GM23338 (cell line): ENCODE results near the gene CATSPERD. TPM values are rescaled to one million over a fixed set of nuclear protein-coding genes. Genes with fewer than 3 reads are reported as not detected.

Source experiments
- EZH2phosphoT487 ChIP-seq: fragments of 200-600 bp; sonication (generic); IDR thresholded peaks from one replicate; pipeline ENCODE4 v1.8.1; 2018; ENCODE audit warnings: antibody characterized with exemption; ENCODE audit not compliant: unreplicated experiment
- POLR2AphosphoS5 ChIP-seq: IDR thresholded peaks from 2 replicates; pipeline ENCODE4 v1.6.1; 2016; ENCODE audit warnings: antibody characterized with exemption, low read depth
- ZNF114 ChIP-seq: fragments of 250-450 bp; sonication (Bioruptor Pico); IDR thresholded peaks from 2 replicates; pipeline ENCODE4 v1.5.0; 2020; ENCODE audit warnings: mild to moderate bottlenecking, moderate library complexity
- ZNF331 ChIP-seq: fragments of 250-450 bp; sonication (Bioruptor Pico); IDR thresholded peaks from 2 replicates; pipeline ENCODE4 v1.5.0; 2020; ENCODE audit warnings: low read depth, mild to moderate bottlenecking, moderate library complexity
- polyA plus RNA-seq: library from polyadenylated mRNA; unstranded; fragments of >200 nt; fragmentation: Nextera tagmentation; extraction: Ambion mirVana; gene quantifications from 2 replicates; pipeline ENCODE4 v1.2.1, GENCODE V29; 2016
- total RNA-seq: library from RNA; depleted of rRNA; stranded (reverse); fragments of >200 nt; shearing (Covaris generic); gene quantifications from 2 replicates; pipeline ENCODE4 v1.2.3, GENCODE V29; 2014
- TF ChIP-seq, protein P1 (sequence below): fragments of 250-450 bp; sonication (Bioruptor Pico); IDR thresholded peaks from 2 replicates; pipeline ENCODE4 v1.5.0; 2020; ENCODE audit warnings: mild to moderate bottlenecking, moderate library complexity
- TF ChIP-seq, protein P2 (sequence below), 2 experiments: fragments of 200-600 bp in 1 of 2; sonication (generic) in 1 of 2; conservative IDR thresholded peaks; 2 replicates each; pipeline versions ENCODE4 v1.5.1 to v1.6.1; 2016 to 2017; ENCODE audit warnings: antibody characterized with exemption in 2 of 2, low read depth in 2 of 2, mild to moderate bottlenecking in 2 of 2, moderate library complexity in 1 of 2
- TF ChIP-seq, protein P3 (sequence below): IDR thresholded peaks from one replicate; pipeline ENCODE4 v1.6.1; 2018; ENCODE audit warnings: antibody characterized with exemption; ENCODE audit not compliant: unreplicated experiment

CATSPERD gene
- total and polyA plus RNA-seq, 2 experiments from 2014 or later: 0.17 TPM; not detected in 1

DNA sequence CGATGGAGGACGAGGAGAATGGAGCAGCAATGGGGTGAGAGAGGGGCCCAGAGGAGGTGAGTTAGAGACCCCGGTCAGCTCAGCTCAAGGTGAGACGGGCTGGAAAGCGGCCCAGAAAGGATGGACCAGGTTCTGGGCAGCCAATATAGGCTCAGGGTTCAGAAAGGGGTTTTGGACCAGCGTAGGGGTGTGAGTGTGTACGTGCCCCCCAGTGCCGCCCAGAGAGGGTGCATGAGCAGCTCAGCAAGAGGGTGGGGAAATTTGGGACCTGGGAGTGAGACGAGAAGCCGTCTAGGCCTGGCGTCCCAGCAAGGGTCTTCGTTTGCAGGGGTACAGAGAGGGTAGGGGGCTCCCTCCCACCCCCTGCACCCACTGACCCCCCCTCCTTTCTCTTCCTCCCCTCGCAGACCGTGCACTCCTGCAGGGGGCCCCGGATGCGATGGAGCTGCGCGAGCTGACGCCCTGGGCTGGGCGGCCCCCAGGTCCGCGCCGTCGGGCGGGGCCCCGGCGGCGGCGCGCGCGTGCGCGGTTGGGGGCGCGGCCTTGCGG, 107.0 kb downstream of the CATSPERD start (continued):
- TF ChIP-seq, protein P1, sequence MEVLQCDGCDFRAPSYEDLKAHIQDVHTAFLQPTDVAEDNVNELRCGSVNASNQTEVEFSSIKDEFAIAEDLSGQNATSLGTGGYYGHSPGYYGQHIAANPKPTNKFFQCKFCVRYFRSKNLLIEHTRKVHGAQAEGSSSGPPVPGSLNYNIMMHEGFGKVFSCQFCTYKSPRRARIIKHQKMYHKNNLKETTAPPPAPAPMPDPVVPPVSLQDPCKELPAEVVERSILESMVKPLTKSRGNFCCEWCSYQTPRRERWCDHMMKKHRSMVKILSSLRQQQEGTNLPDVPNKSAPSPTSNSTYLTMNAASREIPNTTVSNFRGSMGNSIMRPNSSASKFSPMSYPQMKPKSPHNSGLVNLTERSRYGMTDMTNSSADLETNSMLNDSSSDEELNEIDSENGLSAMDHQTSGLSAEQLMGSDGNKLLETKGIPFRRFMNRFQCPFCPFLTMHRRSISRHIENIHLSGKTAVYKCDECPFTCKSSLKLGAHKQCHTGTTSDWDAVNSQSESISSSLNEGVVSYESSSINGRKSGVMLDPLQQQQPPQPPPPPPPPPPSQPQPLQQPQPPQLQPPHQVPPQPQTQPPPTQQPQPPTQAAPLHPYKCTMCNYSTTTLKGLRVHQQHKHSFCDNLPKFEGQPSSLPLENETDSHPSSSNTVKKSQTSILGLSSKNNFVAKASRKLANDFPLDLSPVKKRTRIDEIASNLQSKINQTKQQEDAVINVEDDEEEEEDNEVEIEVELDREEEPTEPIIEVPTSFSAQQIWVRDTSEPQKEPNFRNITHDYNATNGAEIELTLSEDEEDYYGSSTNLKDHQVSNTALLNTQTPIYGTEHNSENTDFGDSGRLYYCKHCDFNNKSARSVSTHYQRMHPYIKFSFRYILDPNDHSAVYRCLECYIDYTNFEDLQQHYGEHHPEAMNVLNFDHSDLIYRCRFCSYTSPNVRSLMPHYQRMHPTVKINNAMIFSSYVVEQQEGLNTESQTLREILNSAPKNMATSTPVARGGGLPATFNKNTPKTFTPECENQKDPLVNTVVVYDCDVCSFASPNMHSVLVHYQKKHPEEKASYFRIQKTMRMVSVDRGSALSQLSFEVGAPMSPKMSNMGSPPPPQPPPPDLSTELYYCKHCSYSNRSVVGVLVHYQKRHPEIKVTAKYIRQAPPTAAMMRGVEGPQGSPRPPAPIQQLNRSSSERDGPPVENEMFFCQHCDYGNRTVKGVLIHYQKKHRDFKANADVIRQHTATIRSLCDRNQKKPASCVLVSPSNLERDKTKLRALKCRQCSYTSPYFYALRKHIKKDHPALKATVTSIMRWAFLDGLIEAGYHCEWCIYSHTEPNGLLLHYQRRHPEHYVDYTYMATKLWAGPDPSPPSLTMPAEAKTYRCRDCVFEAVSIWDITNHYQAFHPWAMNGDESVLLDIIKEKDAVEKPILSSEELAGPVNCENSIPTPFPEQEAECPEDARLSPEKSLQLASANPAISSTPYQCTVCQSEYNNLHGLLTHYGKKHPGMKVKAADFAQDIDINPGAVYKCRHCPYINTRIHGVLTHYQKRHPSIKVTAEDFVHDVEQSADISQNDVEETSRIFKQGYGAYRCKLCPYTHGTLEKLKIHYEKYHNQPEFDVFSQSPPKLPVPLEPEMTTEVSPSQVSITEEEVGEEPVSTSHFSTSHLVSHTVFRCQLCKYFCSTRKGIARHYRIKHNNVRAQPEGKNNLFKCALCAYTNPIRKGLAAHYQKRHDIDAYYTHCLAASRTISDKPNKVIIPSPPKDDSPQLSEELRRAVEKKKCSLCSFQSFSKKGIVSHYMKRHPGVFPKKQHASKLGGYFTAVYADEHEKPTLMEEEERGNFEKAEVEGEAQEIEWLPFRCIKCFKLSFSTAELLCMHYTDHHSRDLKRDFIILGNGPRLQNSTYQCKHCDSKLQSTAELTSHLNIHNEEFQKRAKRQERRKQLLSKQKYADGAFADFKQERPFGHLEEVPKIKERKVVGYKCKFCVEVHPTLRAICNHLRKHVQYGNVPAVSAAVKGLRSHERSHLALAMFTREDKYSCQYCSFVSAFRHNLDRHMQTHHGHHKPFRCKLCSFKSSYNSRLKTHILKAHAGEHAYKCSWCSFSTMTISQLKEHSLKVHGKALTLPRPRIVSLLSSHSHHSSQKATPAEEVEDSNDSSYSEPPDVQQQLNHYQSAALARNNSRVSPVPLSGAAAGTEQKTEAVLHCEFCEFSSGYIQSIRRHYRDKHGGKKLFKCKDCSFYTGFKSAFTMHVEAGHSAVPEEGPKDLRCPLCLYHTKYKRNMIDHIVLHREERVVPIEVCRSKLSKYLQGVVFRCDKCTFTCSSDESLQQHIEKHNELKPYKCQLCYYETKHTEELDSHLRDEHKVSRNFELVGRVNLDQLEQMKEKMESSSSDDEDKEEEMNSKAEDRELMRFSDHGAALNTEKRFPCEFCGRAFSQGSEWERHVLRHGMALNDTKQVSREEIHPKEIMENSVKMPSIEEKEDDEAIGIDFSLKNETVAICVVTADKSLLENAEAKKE (CRISPR knock-in tag): no peak
- TF ChIP-seq ZNF331 (CRISPR knock-in tag) (no peak), ZNF114 (CRISPR knock-in tag) (no peak), EZH2phosphoT487 (no peak), POLR2AphosphoS5 (no peak)
- TF ChIP-seq, protein P2, sequence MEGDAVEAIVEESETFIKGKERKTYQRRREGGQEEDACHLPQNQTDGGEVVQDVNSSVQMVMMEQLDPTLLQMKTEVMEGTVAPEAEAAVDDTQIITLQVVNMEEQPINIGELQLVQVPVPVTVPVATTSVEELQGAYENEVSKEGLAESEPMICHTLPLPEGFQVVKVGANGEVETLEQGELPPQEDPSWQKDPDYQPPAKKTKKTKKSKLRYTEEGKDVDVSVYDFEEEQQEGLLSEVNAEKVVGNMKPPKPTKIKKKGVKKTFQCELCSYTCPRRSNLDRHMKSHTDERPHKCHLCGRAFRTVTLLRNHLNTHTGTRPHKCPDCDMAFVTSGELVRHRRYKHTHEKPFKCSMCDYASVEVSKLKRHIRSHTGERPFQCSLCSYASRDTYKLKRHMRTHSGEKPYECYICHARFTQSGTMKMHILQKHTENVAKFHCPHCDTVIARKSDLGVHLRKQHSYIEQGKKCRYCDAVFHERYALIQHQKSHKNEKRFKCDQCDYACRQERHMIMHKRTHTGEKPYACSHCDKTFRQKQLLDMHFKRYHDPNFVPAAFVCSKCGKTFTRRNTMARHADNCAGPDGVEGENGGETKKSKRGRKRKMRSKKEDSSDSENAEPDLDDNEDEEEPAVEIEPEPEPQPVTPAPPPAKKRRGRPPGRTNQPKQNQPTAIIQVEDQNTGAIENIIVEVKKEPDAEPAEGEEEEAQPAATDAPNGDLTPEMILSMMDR (conservative IDR thresholded peaks at IDR 0.05; ENCODE audit: low read depth in 2 of 2): no peak
- TF ChIP-seq, protein P3, sequence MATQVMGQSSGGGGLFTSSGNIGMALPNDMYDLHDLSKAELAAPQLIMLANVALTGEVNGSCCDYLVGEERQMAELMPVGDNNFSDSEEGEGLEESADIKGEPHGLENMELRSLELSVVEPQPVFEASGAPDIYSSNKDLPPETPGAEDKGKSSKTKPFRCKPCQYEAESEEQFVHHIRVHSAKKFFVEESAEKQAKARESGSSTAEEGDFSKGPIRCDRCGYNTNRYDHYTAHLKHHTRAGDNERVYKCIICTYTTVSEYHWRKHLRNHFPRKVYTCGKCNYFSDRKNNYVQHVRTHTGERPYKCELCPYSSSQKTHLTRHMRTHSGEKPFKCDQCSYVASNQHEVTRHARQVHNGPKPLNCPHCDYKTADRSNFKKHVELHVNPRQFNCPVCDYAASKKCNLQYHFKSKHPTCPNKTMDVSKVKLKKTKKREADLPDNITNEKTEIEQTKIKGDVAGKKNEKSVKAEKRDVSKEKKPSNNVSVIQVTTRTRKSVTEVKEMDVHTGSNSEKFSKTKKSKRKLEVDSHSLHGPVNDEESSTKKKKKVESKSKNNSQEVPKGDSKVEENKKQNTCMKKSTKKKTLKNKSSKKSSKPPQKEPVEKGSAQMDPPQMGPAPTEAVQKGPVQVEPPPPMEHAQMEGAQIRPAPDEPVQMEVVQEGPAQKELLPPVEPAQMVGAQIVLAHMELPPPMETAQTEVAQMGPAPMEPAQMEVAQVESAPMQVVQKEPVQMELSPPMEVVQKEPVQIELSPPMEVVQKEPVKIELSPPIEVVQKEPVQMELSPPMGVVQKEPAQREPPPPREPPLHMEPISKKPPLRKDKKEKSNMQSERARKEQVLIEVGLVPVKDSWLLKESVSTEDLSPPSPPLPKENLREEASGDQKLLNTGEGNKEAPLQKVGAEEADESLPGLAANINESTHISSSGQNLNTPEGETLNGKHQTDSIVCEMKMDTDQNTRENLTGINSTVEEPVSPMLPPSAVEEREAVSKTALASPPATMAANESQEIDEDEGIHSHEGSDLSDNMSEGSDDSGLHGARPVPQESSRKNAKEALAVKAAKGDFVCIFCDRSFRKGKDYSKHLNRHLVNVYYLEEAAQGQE: no peak
